ENCODE results near the gene IFT81. TPM values are rescaled to one million over a fixed set of nuclear protein-coding genes. Genes with fewer than 3 reads are reported as not detected.
A peak's percentile ranks its signal among the peaks of the same experiment; 100 is the strongest.

Gene IFT81
- total RNA-seq, 1 experiment from 2014 or later = 8.5 TPM

DNA sequence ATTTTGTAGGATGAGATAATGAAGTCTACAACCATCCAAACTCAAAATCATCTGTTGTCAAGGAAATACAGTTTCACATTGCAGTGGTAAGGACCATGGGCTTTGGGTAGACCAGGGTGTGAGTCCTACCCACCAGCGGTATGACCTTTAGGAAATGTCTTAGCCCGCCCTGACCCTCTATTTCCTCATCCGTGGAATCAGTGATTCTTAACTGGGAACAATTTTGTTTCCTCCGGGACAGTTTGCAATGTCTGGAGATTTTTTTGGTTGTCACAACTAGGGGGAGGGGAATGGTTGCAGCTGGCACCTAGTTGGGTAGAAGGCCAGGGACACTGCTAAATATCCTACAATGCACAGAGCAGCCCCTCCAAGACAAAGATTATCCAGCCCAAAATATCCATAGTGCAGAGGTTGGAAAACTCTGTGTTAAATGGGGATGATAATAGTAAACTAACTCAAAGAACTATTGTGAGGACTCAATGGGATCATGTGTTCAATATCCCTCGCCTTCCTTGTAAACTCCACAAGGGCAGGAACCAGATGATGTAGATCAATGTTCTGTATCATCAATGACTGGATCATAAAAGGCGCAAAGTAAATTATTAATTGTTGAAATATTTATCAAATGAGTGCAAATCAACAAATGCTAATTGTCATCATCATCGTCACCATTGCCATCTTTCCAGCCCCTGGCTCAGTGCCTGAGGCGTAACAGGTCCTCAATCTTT lies 15.7 kb upstream of the IFT81 start:
- ChIA-PET POLR2A (interaction anchor here (0.6 to 1.0 kb wide), 5 partner anchors 16 to 360 kb away, joined by 3 to 4 read pairs (median 3); partner anchors contain the start of genes FAM216A, GPN3 and IFT81), CTCF (interaction anchor here (0.6 to 1.0 kb wide), 3 partner anchors 7 to 308 kb away, joined by 3 to 4 read pairs (median 3); no protein-coding TSS in a partner anchor)
- TF ChIP-seq, protein P1, sequence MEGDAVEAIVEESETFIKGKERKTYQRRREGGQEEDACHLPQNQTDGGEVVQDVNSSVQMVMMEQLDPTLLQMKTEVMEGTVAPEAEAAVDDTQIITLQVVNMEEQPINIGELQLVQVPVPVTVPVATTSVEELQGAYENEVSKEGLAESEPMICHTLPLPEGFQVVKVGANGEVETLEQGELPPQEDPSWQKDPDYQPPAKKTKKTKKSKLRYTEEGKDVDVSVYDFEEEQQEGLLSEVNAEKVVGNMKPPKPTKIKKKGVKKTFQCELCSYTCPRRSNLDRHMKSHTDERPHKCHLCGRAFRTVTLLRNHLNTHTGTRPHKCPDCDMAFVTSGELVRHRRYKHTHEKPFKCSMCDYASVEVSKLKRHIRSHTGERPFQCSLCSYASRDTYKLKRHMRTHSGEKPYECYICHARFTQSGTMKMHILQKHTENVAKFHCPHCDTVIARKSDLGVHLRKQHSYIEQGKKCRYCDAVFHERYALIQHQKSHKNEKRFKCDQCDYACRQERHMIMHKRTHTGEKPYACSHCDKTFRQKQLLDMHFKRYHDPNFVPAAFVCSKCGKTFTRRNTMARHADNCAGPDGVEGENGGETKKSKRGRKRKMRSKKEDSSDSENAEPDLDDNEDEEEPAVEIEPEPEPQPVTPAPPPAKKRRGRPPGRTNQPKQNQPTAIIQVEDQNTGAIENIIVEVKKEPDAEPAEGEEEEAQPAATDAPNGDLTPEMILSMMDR (IDR thresholded peaks at IDR 0.05; ENCODE audit: unreplicated experiment) = no peak
- peaks cover 20% of the 10 kb centered on the region for H3K4me1 Mint-ChIP-seq (ENCODE audit: insufficient read depth, unreplicated experiment)
- no peaks in the 10 kb centered on the region for H3K9me3 Mint-ChIP-seq (ENCODE audit: unreplicated experiment)
- DNase-seq (ENCODE audit: unreplicated experiment) = peak; percentile 15
- BruUV-seq (replicated peaks) = no TSS peak
- H3K4me3 Mint-ChIP-seq (ENCODE audit: unreplicated experiment) = peak overlapping the region; percentile 52
- no peaks in the 10 kb centered on the region for H3K36me3 Mint-ChIP-seq (ENCODE audit: insufficient read depth, unreplicated experiment)
- H3K27ac Mint-ChIP-seq (ENCODE audit: low read depth, unreplicated experiment) = peak overlapping the region; percentile 77
- intact Hi-C loops (cut with micrococcal nuclease) = no loop called here
- no peaks in the 10 kb centered on the region for H3K27me3 Mint-ChIP-seq (ENCODE audit: insufficient read depth, unreplicated experiment)

DNA sequence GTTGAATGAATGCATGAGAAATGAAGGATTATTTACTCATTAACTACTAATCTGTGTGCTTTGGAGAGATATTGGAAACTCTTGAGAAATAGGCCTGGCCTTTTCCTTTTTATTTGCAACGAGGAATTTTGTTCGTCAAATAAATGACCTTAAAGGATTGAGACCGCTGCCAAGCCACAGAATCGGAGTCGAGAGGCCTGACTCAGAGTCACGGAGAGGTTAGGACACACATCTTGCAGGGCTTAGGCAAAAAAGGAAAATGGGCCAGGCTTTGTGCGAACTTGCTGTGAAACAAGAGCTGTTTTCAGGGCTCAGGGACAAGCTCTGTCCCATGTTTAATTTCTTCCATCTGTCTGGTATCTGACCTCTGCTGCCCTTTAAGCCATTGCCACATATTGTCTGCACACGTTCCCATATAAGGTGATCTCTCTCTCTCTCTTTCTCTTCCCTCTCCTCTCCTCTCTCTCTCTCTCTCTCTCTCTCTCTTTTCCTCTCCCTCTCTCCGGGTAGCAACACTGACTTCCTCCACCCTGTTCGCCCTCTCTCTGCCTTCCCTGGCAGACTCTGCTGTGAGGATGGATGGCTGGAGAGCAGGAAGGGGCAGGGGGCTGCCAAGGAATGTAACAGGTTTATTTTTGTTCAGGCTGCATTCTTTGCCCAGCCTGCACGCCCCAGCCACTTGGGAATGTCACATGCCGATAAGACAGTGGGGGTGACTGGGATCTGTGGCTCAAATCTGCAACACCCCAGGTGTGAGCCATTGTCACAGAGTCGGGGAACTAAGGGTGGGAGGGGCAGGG lies 14.9 kb upstream of the IFT81 start:
- peak overlapping the region; percentile 52 for H3K4me3 Mint-ChIP-seq (ENCODE audit: unreplicated experiment)
- H3K36me3 Mint-ChIP-seq (ENCODE audit: insufficient read depth, unreplicated experiment) = no peaks in the 10 kb centered on the region
- BruUV-seq (replicated peaks) = no TSS peak
- H3K4me1 Mint-ChIP-seq (ENCODE audit: insufficient read depth, unreplicated experiment) = peaks cover 20% of the 10 kb centered on the region
- TF ChIP-seq, protein P1 (IDR thresholded peaks at IDR 0.05; ENCODE audit: unreplicated experiment) = no peak
- POLR2A ChIA-PET = interaction anchor here (0.6 to 1.0 kb wide), 6 partner anchors 8 to 359 kb away, joined by 3 to 4 read pairs (median 3); partner anchors contain the start of genes FAM216A, GPN3 and IFT81
- peak; percentile 97 for DNase-seq (ENCODE audit: unreplicated experiment)
- H3K9me3 Mint-ChIP-seq (ENCODE audit: unreplicated experiment) = no peaks in the 10 kb centered on the region
- intact Hi-C loops (cut with micrococcal nuclease) = no loop called here
- peak overlapping the region; percentile 77 for H3K27ac Mint-ChIP-seq (ENCODE audit: low read depth, unreplicated experiment)
- CTCF ChIA-PET = interaction anchor here (1.0 to 1.3 kb wide), 2 partner anchors 9 to 10 kb away, joined by 3 to 6 read pairs; no protein-coding TSS in a partner anchor
- no peaks in the 10 kb centered on the region for H3K27me3 Mint-ChIP-seq (ENCODE audit: insufficient read depth, unreplicated experiment)

DNA sequence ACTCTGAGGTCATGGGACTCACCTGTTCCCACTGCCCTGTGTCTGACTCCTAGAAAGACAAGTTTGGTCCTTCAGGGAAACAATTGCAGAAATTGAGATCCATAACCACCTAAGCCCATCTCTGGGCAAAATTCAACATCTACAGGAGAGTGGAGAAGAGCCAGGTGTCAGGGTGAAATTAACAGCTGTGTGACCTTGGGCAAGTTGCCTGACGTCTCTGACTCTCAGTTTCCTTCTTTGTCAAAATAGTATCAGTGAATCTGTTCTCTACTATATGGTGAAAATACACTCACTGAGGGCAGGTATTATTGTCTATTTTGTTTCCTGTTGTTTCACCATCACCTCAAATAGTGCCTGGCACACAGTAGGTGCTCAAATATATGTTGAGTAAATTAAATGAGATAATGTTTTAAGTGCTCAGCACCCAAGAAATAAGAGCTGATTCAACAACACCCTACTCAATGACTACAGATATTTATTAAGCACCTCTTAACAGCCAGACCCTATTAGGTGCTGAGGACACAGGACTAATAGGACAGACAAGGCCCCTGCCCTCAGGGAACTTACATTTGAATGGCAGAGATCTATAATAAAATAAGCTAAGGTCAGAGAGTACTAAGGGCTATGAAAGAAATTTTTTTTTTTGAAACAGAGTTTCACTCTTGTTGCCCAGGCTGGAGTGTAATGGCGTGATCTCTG lies 14.2 kb upstream of the IFT81 start:
- BruUV-seq (replicated peaks) = no TSS peak
- H3K36me3 Mint-ChIP-seq (ENCODE audit: insufficient read depth, unreplicated experiment) = no peaks in the 10 kb centered on the region
- H3K4me3 Mint-ChIP-seq (ENCODE audit: unreplicated experiment) = peak overlapping the region; percentile 52
- DNase-seq (ENCODE audit: unreplicated experiment) = no peak
- intact Hi-C loops (cut with micrococcal nuclease) = no loop called here
- no peaks in the 10 kb centered on the region for H3K27me3 Mint-ChIP-seq (ENCODE audit: insufficient read depth, unreplicated experiment)
- peaks cover 20% of the 10 kb centered on the region for H3K4me1 Mint-ChIP-seq (ENCODE audit: insufficient read depth, unreplicated experiment)
- POLR2A ChIA-PET = interaction anchor here (0.6 kb wide), 2 partner anchors 9 to 332 kb away, joined by 3 read pairs; no protein-coding TSS in a partner anchor
- H3K9me3 Mint-ChIP-seq (ENCODE audit: unreplicated experiment) = no peaks in the 10 kb centered on the region
- TF ChIP-seq, protein P1 (IDR thresholded peaks at IDR 0.05; ENCODE audit: unreplicated experiment) = no peak
- H3K27ac Mint-ChIP-seq (ENCODE audit: low read depth, unreplicated experiment) = peak overlapping the region; percentile 77
- CTCF ChIA-PET = interaction anchor here (0.6 to 3.1 kb wide), 5 partner anchors 9 to 321 kb away, joined by 3 to 10 read pairs (median 3); no protein-coding TSS in a partner anchor
